ENCODE data around the gene DYDC1. TPM values are rescaled to one million over a fixed set of nuclear protein-coding genes. Genes with fewer than 3 reads are reported as not detected.

The DYDC1 gene
- total RNA-seq, 1 donor from 2014 or later = not detected

DNA sequence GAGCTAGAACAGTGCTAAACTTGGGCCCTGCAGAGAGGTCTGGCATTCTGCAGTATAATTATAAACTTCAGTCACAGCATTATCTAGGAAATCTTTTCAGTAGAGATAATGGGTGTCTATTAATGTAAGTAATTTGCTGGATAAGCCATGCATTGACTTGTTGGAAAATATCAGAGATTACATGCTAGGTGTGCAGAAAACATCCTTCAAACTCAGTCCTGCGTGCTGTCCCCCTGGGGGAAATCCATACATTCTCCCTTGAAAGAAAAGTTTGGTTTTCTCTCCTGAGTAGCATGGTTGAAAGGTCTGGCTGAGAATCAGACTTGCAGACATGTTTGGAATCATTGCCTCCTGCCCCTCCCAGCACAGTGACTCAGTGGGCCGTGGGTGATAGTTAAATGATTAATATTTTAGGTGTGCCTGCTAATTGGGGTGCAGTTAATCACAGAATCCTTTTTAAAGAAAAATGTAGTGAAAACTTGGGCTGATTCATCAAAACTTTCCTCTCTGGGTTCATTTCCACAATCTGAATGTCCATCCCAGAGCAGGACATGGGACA, 37.9 kb upstream of the DYDC1 start:
- no peak overlapping the region for H3K27ac ChIP-seq (ENCODE audit: low read depth, low read length)
- H3K36me3 ChIP-seq (ENCODE audit: insufficient read depth, low read length) = no peaks in the 10 kb centered on the region
- Mint-ChIP-seq H3K27me3 (ENCODE audit: low read depth, unreplicated experiment) (peaks cover 17% of the 10 kb centered on the region), H3K27ac (ENCODE audit: unreplicated experiment) (no peak overlapping the region), H3K4me1 (ENCODE audit: low read depth, unreplicated experiment) (no peaks in the 10 kb centered on the region), H3K4me3 (ENCODE audit: unreplicated experiment) (no peak overlapping the region), H3K9me3 (ENCODE audit: unreplicated experiment) (peaks cover 3% of the 10 kb centered on the region), H3K36me3 (ENCODE audit: low read depth, unreplicated experiment) (no peaks in the 10 kb centered on the region)
- H3K9ac ChIP-seq (ENCODE audit: low read length) = no peak overlapping the region
- no peak for TF ChIP-seq EZH2 (IDR thresholded peaks at IDR 0.05; ENCODE audit: insufficient read depth, low read length)
- TF ChIP-seq, protein P1, sequence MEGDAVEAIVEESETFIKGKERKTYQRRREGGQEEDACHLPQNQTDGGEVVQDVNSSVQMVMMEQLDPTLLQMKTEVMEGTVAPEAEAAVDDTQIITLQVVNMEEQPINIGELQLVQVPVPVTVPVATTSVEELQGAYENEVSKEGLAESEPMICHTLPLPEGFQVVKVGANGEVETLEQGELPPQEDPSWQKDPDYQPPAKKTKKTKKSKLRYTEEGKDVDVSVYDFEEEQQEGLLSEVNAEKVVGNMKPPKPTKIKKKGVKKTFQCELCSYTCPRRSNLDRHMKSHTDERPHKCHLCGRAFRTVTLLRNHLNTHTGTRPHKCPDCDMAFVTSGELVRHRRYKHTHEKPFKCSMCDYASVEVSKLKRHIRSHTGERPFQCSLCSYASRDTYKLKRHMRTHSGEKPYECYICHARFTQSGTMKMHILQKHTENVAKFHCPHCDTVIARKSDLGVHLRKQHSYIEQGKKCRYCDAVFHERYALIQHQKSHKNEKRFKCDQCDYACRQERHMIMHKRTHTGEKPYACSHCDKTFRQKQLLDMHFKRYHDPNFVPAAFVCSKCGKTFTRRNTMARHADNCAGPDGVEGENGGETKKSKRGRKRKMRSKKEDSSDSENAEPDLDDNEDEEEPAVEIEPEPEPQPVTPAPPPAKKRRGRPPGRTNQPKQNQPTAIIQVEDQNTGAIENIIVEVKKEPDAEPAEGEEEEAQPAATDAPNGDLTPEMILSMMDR (IDR thresholded peaks at IDR 0.05; ENCODE audit: insufficient read depth, low read depth, low read length) = no peak
- DNase-seq (ENCODE audit: low read depth) (no peak), FAIRE-seq (no peak)
- H3K4me1 ChIP-seq (ENCODE audit: insufficient read depth, low read length) = no peaks in the 10 kb centered on the region
- H2AFZ ChIP-seq (ENCODE audit: low read depth, low read length) = no peak overlapping the region
- H3K4me3 ChIP-seq (ENCODE audit: insufficient read depth, low read depth, low read length) = no peak overlapping the region
- H3K9me3 ChIP-seq (ENCODE audit: insufficient read depth, low read depth, low read length) = no peaks in the 10 kb centered on the region
- H4K20me1 ChIP-seq (ENCODE audit: insufficient read depth, low read length) = no peaks in the 10 kb centered on the region
- H3K27me3 ChIP-seq (ENCODE audit: insufficient read depth, low read length) = peaks cover 3% of the 10 kb centered on the region
- no peak overlapping the region for H3K4me2 ChIP-seq (ENCODE audit: low read length)
- no peaks in the 10 kb centered on the region for H3K79me2 ChIP-seq (ENCODE audit: insufficient read depth, low read length)

DNA sequence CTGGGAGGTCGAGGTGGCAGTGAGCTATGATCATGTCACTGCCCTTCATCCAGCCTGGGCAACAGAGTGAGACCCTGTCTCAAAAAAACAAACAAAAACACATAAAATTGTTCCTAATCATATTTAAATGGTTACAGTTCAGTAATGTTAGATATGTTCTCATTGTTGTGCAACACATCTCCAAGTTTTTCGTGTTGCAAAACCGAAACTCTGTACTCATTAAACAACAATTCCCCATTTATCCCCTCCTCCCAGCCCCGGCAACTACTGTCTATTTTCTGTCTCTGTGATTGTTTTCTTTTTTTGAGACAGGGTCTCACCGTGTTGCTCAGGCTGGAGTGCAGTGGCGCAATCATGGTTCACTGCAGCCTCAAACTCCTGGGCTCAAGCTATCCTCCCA, 35.7 kb upstream of the DYDC1 start:
- DNase-seq (ENCODE audit: low read depth) (no peak), FAIRE-seq (no peak)
- H3K4me2 ChIP-seq (ENCODE audit: low read length) = no peak overlapping the region
- TF ChIP-seq EZH2 (IDR thresholded peaks at IDR 0.05; ENCODE audit: insufficient read depth, low read length) = no peak
- TF ChIP-seq, protein P1 (IDR thresholded peaks at IDR 0.05; ENCODE audit: insufficient read depth, low read depth, low read length) = no peak
- no peaks in the 10 kb centered on the region for H3K9me3 ChIP-seq (ENCODE audit: insufficient read depth, low read depth, low read length)
- peaks cover 3% of the 10 kb centered on the region for H3K27me3 ChIP-seq (ENCODE audit: insufficient read depth, low read length)
- no peak overlapping the region for H3K4me3 ChIP-seq (ENCODE audit: insufficient read depth, low read depth, low read length)
- peaks cover 2% of the 10 kb centered on the region for H3K4me1 Mint-ChIP-seq (ENCODE audit: low read depth, unreplicated experiment)
- H3K36me3 ChIP-seq (ENCODE audit: insufficient read depth, low read length) = no peaks in the 10 kb centered on the region
- no peak overlapping the region for H3K27ac ChIP-seq (ENCODE audit: low read depth, low read length)
- H3K9ac ChIP-seq (ENCODE audit: low read length) = no peak overlapping the region
- no peak overlapping the region for H3K4me3 Mint-ChIP-seq (ENCODE audit: unreplicated experiment)
- H4K20me1 ChIP-seq (ENCODE audit: insufficient read depth, low read length) = no peaks in the 10 kb centered on the region
- no peaks in the 10 kb centered on the region for H3K36me3 Mint-ChIP-seq (ENCODE audit: low read depth, unreplicated experiment)
- peaks cover 3% of the 10 kb centered on the region for H3K9me3 Mint-ChIP-seq (ENCODE audit: unreplicated experiment)
- no peaks in the 10 kb centered on the region for H3K4me1 ChIP-seq (ENCODE audit: insufficient read depth, low read length)
- H3K27me3 Mint-ChIP-seq (ENCODE audit: low read depth, unreplicated experiment) = peaks cover 12% of the 10 kb centered on the region
- no peak overlapping the region for H3K27ac Mint-ChIP-seq (ENCODE audit: unreplicated experiment)
- H2AFZ ChIP-seq (ENCODE audit: low read depth, low read length) = no peak overlapping the region
- no peaks in the 10 kb centered on the region for H3K79me2 ChIP-seq (ENCODE audit: insufficient read depth, low read length)

DNA sequence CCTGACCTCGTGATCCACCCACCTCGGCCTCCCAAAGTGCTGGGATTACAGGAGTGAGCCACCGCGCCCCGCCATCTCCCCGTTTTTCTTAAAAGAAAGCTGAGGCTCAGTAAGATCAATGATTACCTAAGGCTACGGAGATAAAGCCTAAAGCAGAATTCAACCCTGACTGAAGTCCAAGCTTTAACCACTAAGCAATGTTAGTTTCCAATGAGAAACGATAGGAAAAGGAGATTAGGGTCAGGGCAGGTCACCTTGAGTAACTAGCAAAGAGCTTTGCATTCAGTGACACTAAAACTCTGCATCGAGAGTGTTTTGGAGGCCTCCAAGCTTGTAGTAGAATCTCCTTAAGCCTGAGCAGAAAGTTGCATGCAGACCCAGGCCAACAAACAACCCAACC, 34.2 kb upstream of the DYDC1 start:
- Histone ChIP-seq H2AFZ (ENCODE audit: low read depth, low read length) (no peak overlapping the region), H3K4me1 (ENCODE audit: insufficient read depth, low read length) (no peaks in the 10 kb centered on the region), H3K79me2 (ENCODE audit: insufficient read depth, low read length) (no peaks in the 10 kb centered on the region), H3K36me3 (ENCODE audit: insufficient read depth, low read length) (no peaks in the 10 kb centered on the region), H3K4me2 (ENCODE audit: low read length) (no peak overlapping the region), H4K20me1 (ENCODE audit: insufficient read depth, low read length) (no peaks in the 10 kb centered on the region), H3K4me3 (ENCODE audit: insufficient read depth, low read depth, low read length) (no peak overlapping the region), H3K9me3 (ENCODE audit: insufficient read depth, low read depth, low read length) (no peaks in the 10 kb centered on the region), H3K27me3 (ENCODE audit: insufficient read depth, low read length) (no peaks in the 10 kb centered on the region), H3K27ac (ENCODE audit: low read depth, low read length) (no peak overlapping the region), H3K9ac (ENCODE audit: low read length) (no peak overlapping the region)
- TF ChIP-seq, protein P1 (IDR thresholded peaks at IDR 0.05; ENCODE audit: insufficient read depth, low read depth, low read length) = no peak
- no peak for TF ChIP-seq EZH2 (IDR thresholded peaks at IDR 0.05; ENCODE audit: insufficient read depth, low read length)
- no peak overlapping the region for H3K4me3 Mint-ChIP-seq (ENCODE audit: unreplicated experiment)
- no peak for DNase-seq (ENCODE audit: low read depth)
- peaks cover 2% of the 10 kb centered on the region for H3K4me1 Mint-ChIP-seq (ENCODE audit: low read depth, unreplicated experiment)
- no peaks in the 10 kb centered on the region for H3K36me3 Mint-ChIP-seq (ENCODE audit: low read depth, unreplicated experiment)
- no peak overlapping the region for H3K27ac Mint-ChIP-seq (ENCODE audit: unreplicated experiment)
- H3K9me3 Mint-ChIP-seq (ENCODE audit: unreplicated experiment) = peaks cover 3% of the 10 kb centered on the region
- H3K27me3 Mint-ChIP-seq (ENCODE audit: low read depth, unreplicated experiment) = peaks cover 12% of the 10 kb centered on the region
- no peak for FAIRE-seq
